ENCODE results near the gene AEBP1.
"Not testable (repeated sequence)": the region's sequence is repeated elsewhere in the genome, so short reads cannot be mapped to it uniquely, and the experiment has no call there.

Gene AEBP1

GRCh38 chr7:44121761-44122420 is 17.7 kb downstream of the AEBP1 start:
- DNase-seq, result no peak

GRCh38 chr7:44122529-44122928 is 18.4 kb downstream of the AEBP1 start:
- DNase-seq, result no peak

- peak; percentile 95 for DNase-seq
These were observed 19.3 kb downstream of the AEBP1 start, which contains the start of gene POLD2 for GRCh38 chr7:44123190-44124003. Gene POLD2, minus strand, starts transcription at chr7:44123548. Its CDS starts 1,495 bp downstream, at chr7:44122053.

- no peak for DNase-seq
These were observed 20.7 kb downstream of the AEBP1 start for GRCh38 chr7:44124822-44125202.

GRCh38 chr7:44126574-44126973 is 22.4 kb downstream of the AEBP1 start:
- DNase-seq, result not testable (repeated sequence)

- no peak for DNase-seq
These were observed 23.0 kb downstream of the AEBP1 start for GRCh38 chr7:44127161-44127560.

GRCh38 chr7:44128721-44129582 is 24.8 kb downstream of the AEBP1 start:
- DNase-seq, result no peak

GRCh38 chr7:44131173-44132029 is 27.3 kb downstream of the AEBP1 start:
- DNase-seq, result no peak

- DNase-seq, result no peak
These were observed 27.9 kb downstream of the AEBP1 start for GRCh38 chr7:44132039-44132438.

- DNase-seq, result no peak
These were observed 29.1 kb downstream of the AEBP1 start for GRCh38 chr7:44133295-44133694.

GRCh38 chr7:44134943-44135628 is 30.9 kb downstream of the AEBP1 start:
- DNase-seq, result no peak

GRCh38 chr7:44136731-44137130 is 32.6 kb downstream of the AEBP1 start:
- no peak for DNase-seq

GRCh38 chr7:44138698-44139097 is 34.6 kb downstream of the AEBP1 start:
- DNase-seq, result no peak

- no peak for DNase-seq
These were observed 35.3 kb downstream of the AEBP1 start for GRCh38 chr7:44139311-44140010.

GRCh38 chr7:44140341-44140740 is 36.2 kb downstream of the AEBP1 start:
- no peak for DNase-seq

- DNase-seq, result no peak
These were observed 37.2 kb downstream of the AEBP1 start, which contains the start of gene MYL7 for GRCh38 chr7:44141221-44141850. Gene MYL7, minus strand, starts transcription at chr7:44141332. Its CDS starts 27 bp downstream, at chr7:44141305.

- DNase-seq, result no peak
These were observed 37.9 kb downstream of the AEBP1 start for GRCh38 chr7:44142028-44142427.

- no peak for DNase-seq
These were observed 39.6 kb downstream of the AEBP1 start for GRCh38 chr7:44143646-44144250.

- DNase-seq, result no peak
These were observed 40.4 kb downstream of the AEBP1 start for GRCh38 chr7:44144426-44144967.

Measured in CD4-positive, alpha-beta T cell treated with Interleukin-4 for 4 hours (primary cell).